Body of pancreas (tissue), 4 donors: ENCODE data around the gene VAPB. TPM values are rescaled to one million over a fixed set of nuclear protein-coding genes. Genes with fewer than 3 reads are reported as not detected.

Experiments
- ATAC-seq: fragments of 150-250 bp; one replicate; pipeline ENCODE4 v1.9.1; 2016
- DNase-seq, 4 donors: peaks; one replicate each; pipeline ENCODE4 v3.0.0-alpha.2; 2019
- H3K27ac ChIP-seq, 4 donors: fragments of 200-600 bp; sonication (generic); 1 replicate in 3 of 4; 2 replicates in 1 of 4; pipeline versions ENCODE4 v1.5.1 to v1.6.1; 2016 to 2019; ENCODE audit warnings: mild to moderate bottlenecking in 1 of 4, mixed read lengths in 1 of 4, moderate library complexity in 1 of 4
- H3K27me3 ChIP-seq, 2 donors: fragments of 200-600 bp; sonication (generic); one replicate each; pipeline ENCODE4 v1.6.0; 2016; ENCODE audit warnings: mild to moderate bottlenecking in 1 of 2
- H3K36me3 ChIP-seq, 2 donors: fragments of 200-600 bp; sonication (generic); replicated peaks in 1 of 2; 2 replicates each; pipeline ENCODE4 v1.5.1; 2016; ENCODE audit warnings: low read depth in 2 of 2; ENCODE audit not compliant: insufficient read depth in 1 of 2
- H3K4me1 ChIP-seq: fragments of 200-600 bp; sonication (generic); one replicate; pipeline ENCODE4 v1.6.0; 2016
- H3K4me3 ChIP-seq, 2 donors: fragments of 200-600 bp; sonication (generic); 1 replicate in 1 of 2; 2 replicates in 1 of 2; pipeline ENCODE4 v1.5.1; 2016 to 2019
- H3K9me3 ChIP-seq, 3 donors: fragments of 200-600 bp; sonication (generic); 1 replicate in 2 of 3; 2 replicates in 1 of 3; pipeline ENCODE4 v1.5.1; 2016
- CTCF ChIP-seq, 7 experiments: fragments of 450-650 bp in 4 of 7; fragments of 200-600 bp in 3 of 7; sonication (generic) in 3 of 7; IDR thresholded peaks; one replicate each; pipeline ENCODE4 v1.5.1; 2016 to 2019; ENCODE audit warnings: antibody characterized with exemption in 7 of 7
- POLR2A ChIP-seq, 3 donors: fragments of 450-650 bp; IDR thresholded peaks; one replicate each; pipeline ENCODE4 v1.6.1; 2016; ENCODE audit warnings: antibody characterized with exemption in 3 of 3, mild to moderate bottlenecking in 2 of 3
- WGBS, 2 donors: methylation state at CpG; one replicate each; pipeline ENCODE4 v1.1.5; 2017; 5-methylcytosine and 5-hydroxymethylcytosine counted together
- intact Hi-C: fragments of 100-400 bp; cut with DNase I; formaldehyde crosslinking; loops from one replicate; pipeline ENCODE4 v1.15.1; 2023
- total RNA-seq, 2 donors: library from RNA; depleted of rRNA; stranded (reverse); fragments of >200 nt; gene quantifications; one replicate each; pipeline ENCODE4 v1.1.0, GENCODE V29; 2016

The VAPB gene
- total RNA-seq, 2 donors from 2014 or later = 10.5 to 11.9 TPM

DNA sequence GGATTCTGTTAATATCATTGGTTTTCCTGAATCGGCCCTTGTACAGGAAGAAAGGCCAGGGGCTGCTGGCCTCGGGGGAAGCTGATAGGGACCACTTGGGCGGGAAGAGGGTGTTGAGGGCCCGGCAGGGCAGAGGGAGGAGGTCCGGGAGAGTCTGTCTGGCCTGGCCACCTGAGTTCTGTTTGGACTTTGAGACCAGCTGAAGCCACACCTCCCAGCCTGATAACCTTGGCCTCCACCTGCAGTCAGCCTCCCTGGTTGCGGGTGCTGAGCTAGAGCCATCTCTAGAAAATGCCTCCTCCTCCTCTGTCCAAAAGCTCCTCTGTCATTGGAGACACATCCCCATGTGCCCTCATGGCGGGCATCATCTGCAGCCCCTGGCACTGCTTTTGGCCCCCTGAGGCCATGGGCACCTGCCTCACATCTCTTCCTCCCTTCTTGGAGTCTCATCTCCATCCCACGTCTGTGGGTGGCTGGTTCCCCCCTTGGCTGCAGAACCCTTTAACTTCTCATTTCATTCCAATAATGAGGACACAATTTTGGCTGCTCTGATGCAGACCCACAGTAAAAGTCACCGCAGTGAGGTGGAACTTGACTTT is 109.5 kb downstream of the VAPB start:
- intact Hi-C loops = no loop called here
- H3K27ac ChIP-seq = no peak overlapping the region
- no peak overlapping the region for H3K4me3 ChIP-seq
- WGBS, 2 donors = 42 to 49% methylated on average over 8 to 9 of the region's 9 CpGs
- TF ChIP-seq POLR2A (IDR thresholded peaks at IDR 0.05) = no peak
- no peak for TF ChIP-seq CTCF (IDR thresholded peaks at IDR 0.05)
- DNase-seq (no peak), ATAC-seq (no peak)
- peaks cover 0 to 2% (median 0%) of the 10 kb centered on the region in 3 donors for H3K9me3 ChIP-seq
- H3K27me3 ChIP-seq = no peaks in the 10 kb centered on the region
- no peaks in the 10 kb centered on the region for H3K36me3 ChIP-seq
- no peaks in the 10 kb centered on the region for H3K4me1 ChIP-seq

- no peaks in the 10 kb centered on the region for H3K27me3 ChIP-seq
- H3K4me1 ChIP-seq = no peaks in the 10 kb centered on the region
- H3K4me3 ChIP-seq = no peak overlapping the region
- WGBS, 2 donors = 80 to 85% methylated on average over 7 of the region's 7 CpGs
- intact Hi-C loops = no loop called here
- DNase-seq (no peak), ATAC-seq (no peak)
- H3K9me3 ChIP-seq = peaks cover 0 to 16% (median 0%) of the 10 kb centered on the region in 3 donors
- no peak overlapping the region for H3K27ac ChIP-seq
- no peak for TF ChIP-seq CTCF (IDR thresholded peaks at IDR 0.05)
- no peak for TF ChIP-seq POLR2A (IDR thresholded peaks at IDR 0.05)
- H3K36me3 ChIP-seq = no peaks in the 10 kb centered on the region
Observed at GRCh38 chr20:58500256-58500655, 111.2 kb downstream of the VAPB start.

Other genes starting within 250 kb of the VAPB start
- gene ANKRD60, start 160.6 kb upstream of the VAPB start, total RNA-seq = not detected
- gene RAB22A, start 79.5 kb upstream of the VAPB start, total RNA-seq = 1 to 10 TPM; 6.3 to 9.1 TPM
- 1 to 10 TPM in 1 of 2 donors, not detected in 1; 1.3 TPM for gene APCDD1L, start 126.2 kb downstream of the VAPB start, total RNA-seq